ENCODE results near the gene KRT15. TPM values are rescaled to one million over a fixed set of nuclear protein-coding genes. Genes with fewer than 3 reads are reported as not detected.

KRT15 gene
- total and polyA plus RNA-seq, 2 of the 8 experiments (the other 6 are each of a cell fraction or from before 2014, with no cell fraction given) = 0.11 to 0.13 TPM

GRCh38 chr17:41500131-41500911, 18.4 kb downstream of the KRT15 start:
- no peaks in the 10 kb centered on the region for H4K20me1 ChIP-seq (replicated peaks in 1 of 2; ENCODE audit: control insufficient read depth in 1 of 2, insufficient read depth in 2 of 2, low read length in 2 of 2)
- DNase-seq (ENCODE audit: low read depth in 1 of 2, low spot score in 2 of 2) (no peak), FAIRE-seq (no peak)
- no peaks in the 10 kb centered on the region for H3K9me3 ChIP-seq (ENCODE audit: insufficient read depth in 2 of 2, low read depth in 1 of 2, low read length in 1 of 2)
- 0 out of 2 replicates have a peak overlapping the region, but pooled peaks have one; percentile 55 for H2AFZ ChIP-seq (ENCODE audit: low read length)
- no peaks in the 10 kb centered on the region for H3K23me2 ChIP-seq (ENCODE audit: low read depth, low read length)
- no peaks in the 10 kb centered on the region for H3K79me1 ChIP-seq (ENCODE audit: low read depth, low read length)
- H3K36me3 ChIP-seq (ENCODE audit: control insufficient read depth in 2 of 4, insufficient read depth in 4 of 4, low read length in 3 of 4) = no peaks in the 10 kb centered on the region
- CTCF ChIA-PET (ENCODE audit: partially characterized antibody) = interaction anchor here (0.6 to 33.9 kb wide), 11 partner anchors 11 to 575 kb away, joined by 3 to 427 read pairs (median 6); partner anchors contain the start of gene KRT36
- peaks cover 0 to 19% (median 12%) of the 10 kb centered on the region in 4 experiments; a peak in 6 of 7 replicates for H3K4me1 ChIP-seq (replicated peaks in 1 of 4; ENCODE audit: control insufficient read depth in 3 of 4, insufficient read depth in 4 of 4, low read length in 3 of 4)
- H3K4me3 ChIP-seq (ENCODE audit: extremely low read depth in 1 of 4, insufficient read depth in 2 of 4, low read depth in 3 of 4, low read length in 4 of 4) = peak overlapping the region in 1 of 4 experiments; percentile 3; a peak in 1 of 8 replicates
- no peaks in the 10 kb centered on the region for H3K79me2 ChIP-seq (ENCODE audit: control insufficient read depth in 1 of 2, insufficient read depth in 2 of 2, low read length in 2 of 2)
- H2AK5ac ChIP-seq (ENCODE audit: low read depth, low read length) = no peak overlapping the region; the same call in 1 of the 2 replicates
- H2BK20ac ChIP-seq (ENCODE audit: low read length) = peak overlapping the region; percentile 91
- POLR2A ChIA-PET (ENCODE audit: partially characterized antibody) = interaction anchor here (1.0 to 5.6 kb wide), 5 partner anchors 12 to 189 kb away, joined by 3 to 32 read pairs (median 4); partner anchors contain the start of genes EIF1 and KRT19
- peak overlapping the region; percentile 25 to 48 for H3K4me2 ChIP-seq (ENCODE audit: insufficient read depth in 1 of 2, low read depth in 2 of 2, low read length in 2 of 2)
- H3K9ac ChIP-seq (replicated peaks in 1 of 4; ENCODE audit: extremely low read depth in 1 of 4, low read depth in 3 of 4, low read length in 3 of 4) = peak overlapping the region in 1 of 4 experiments; percentile 24; a peak in 1 of 7 replicates
- peak overlapping the region; percentile 60; the same call in 1 of the 2 replicates for H3K18ac ChIP-seq (ENCODE audit: extremely low read depth, low read length)
- 78% methylated on average over 15 of the region's 15 CpGs; no CpG with 5 or more reads in 1 of the 2 experiments for WGBS, 2 experiments (ENCODE audit: extremely low coverage in 1 of 2, insufficient coverage in 1 of 2, insufficient read length in 1 of 2, insufficient replicate concordance in 2 of 2, low coverage in 1 of 2, low lambda C conversion rate in 2 of 2, missing lambda C conversion rate in 1 of 2)
- peak overlapping the region; percentile 38 for H2BK120ac ChIP-seq (replicated peaks; ENCODE audit: low read depth, low read length)
- no peak overlapping the region; the same call in none of the 2 replicates for H4K8ac ChIP-seq (ENCODE audit: extremely low read depth, insufficient read depth, low read length)
- H3K27ac ChIP-seq (ENCODE audit: low read depth, low read length) = no peak overlapping the region
- H2BK12ac ChIP-seq (ENCODE audit: low read depth, low read length) = peak overlapping the region; percentile 99; the same call in 1 of the 2 replicates
- H4K5ac ChIP-seq (ENCODE audit: insufficient read length, low read depth, low read length) = no peak overlapping the region
- peak overlapping the region; percentile 57; the same call in 1 of the 2 replicates for H2BK5ac ChIP-seq (ENCODE audit: low read depth, low read length)
- peak overlapping the region; percentile 97; the same call in 1 of the 2 replicates for H2BK15ac ChIP-seq (ENCODE audit: low read length)
- H3K56ac ChIP-seq (replicated peaks; ENCODE audit: insufficient read length, low read depth, low read length) = no peak overlapping the region
- peak overlapping the region; percentile 93 for H4K91ac ChIP-seq (replicated peaks; ENCODE audit: insufficient read length, low read length)
- H3K14ac ChIP-seq (ENCODE audit: insufficient read length) = no peak overlapping the region
- H3K23ac ChIP-seq (ENCODE audit: insufficient read length) = no peak overlapping the region
- no peak overlapping the region for H3K4ac ChIP-seq (replicated peaks; ENCODE audit: insufficient read length, low read depth, low read length)
- H3K27me3 ChIP-seq (replicated peaks in 1 of 4; ENCODE audit: control insufficient read depth in 3 of 4, extremely low read depth in 1 of 4, insufficient read depth in 3 of 4, low read length in 3 of 4) = no peaks in the 10 kb centered on the region
- TF ChIP-seq CREB1 (IDR thresholded peaks at IDR 0.05) = no peak
- TF ChIP-seq SUZ12 (IDR thresholded peaks at IDR 0.05; ENCODE audit: low read length) = no peak
- TF ChIP-seq RFX5 (IDR thresholded peaks at IDR 0.05; ENCODE audit: borderline replicate concordance, low read depth, low read length) = no peak
- no peak for TF ChIP-seq JUN (IDR thresholded peaks at IDR 0.05; ENCODE audit: low read depth, low read length)
- TF ChIP-seq EZH2 (IDR thresholded peaks at IDR 0.05; ENCODE audit: low read depth, low read length, severe bottlenecking) = no peak
- TF ChIP-seq RBBP5 (IDR thresholded peaks at IDR 0.05; ENCODE audit: borderline replicate concordance, low read depth, low read length) = 0 out of 2 replicates have a peak, but pooled peaks have one; percentile 25
